Ovary (tissue), 9 donors: ENCODE data around the gene EPOP. TPM values are rescaled to one million over a fixed set of nuclear protein-coding genes. Genes with fewer than 3 reads are reported as not detected.

ENCODE experiments used
- DNase-seq, 5 donors: peaks; one replicate each; pipeline ENCODE4 v3.0.0-alpha.2; 2019 to 2020
- H3K27ac ChIP-seq, 2 donors: fragments of 200-600 bp; one replicate each; pipeline versions ENCODE4 v1.5.1 to v1.8.0; 2019 to 2022
- H3K27me3 ChIP-seq: fragments of 200-600 bp; one replicate; pipeline ENCODE4 v1.8.0; 2022
- H3K36me3 ChIP-seq: fragments of 200-600 bp; sonication (generic); one replicate; pipeline ENCODE4 v1.5.1; 2019
- H3K4me1 ChIP-seq: one replicate; pipeline ENCODE4 v1.8.1; 2013; ENCODE audit warnings: mild to moderate bottlenecking, moderate library complexity; ENCODE audit not compliant: insufficient read depth
- H3K4me3 ChIP-seq: fragments of 200-600 bp; sonication (generic); one replicate; pipeline ENCODE4 v1.5.1; 2017
- H3K9me3 ChIP-seq, 2 donors: fragments of 200-600 bp in 1 of 2; sonication (generic) in 1 of 2; one replicate each; pipeline versions ENCODE4 v1.5.1 to v1.8.1; 2013 to 2019; ENCODE audit warnings: mild to moderate bottlenecking in 1 of 2, moderate library complexity in 1 of 2
- EP300 ChIP-seq: sonication (generic); formaldehyde crosslinking; IDR thresholded peaks from one replicate; pipeline ENCODE4 v1.6.1; 2017; ENCODE audit warnings: antibody characterized with exemption
- POLR2A ChIP-seq: fragments of 450-650 bp; IDR thresholded peaks from one replicate; pipeline ENCODE4 v1.6.1; 2017; ENCODE audit warnings: antibody characterized with exemption, mild to moderate bottlenecking, moderate library complexity
- WGBS, 3 donors: extraction: QIAGEN DNeasy Blood & Tissue Kit in 1 of 3; methylation state at CpG; one replicate each; pipeline versions ENCODE4 v1.1.5 to v1.1.7; 2013 to 2017; 5-methylcytosine and 5-hydroxymethylcytosine counted together
- intact Hi-C, 4 donors: fragments of 100-400 bp; cut with DNase I; formaldehyde crosslinking; loops; one replicate each; pipeline versions ENCODE4 v1.11.0 to v1.15.1; 2022 to 2023
- polyA plus RNA-seq, 2 donors: library from polyadenylated mRNA; stranded (reverse); fragments of 200-250 nt in 1 of 2; fragments of 350-450 nt in 1 of 2; fragmentation: Illumina TruSeq in 1 of 2; extraction: RNeasy Lipid Tissue Mini Kit (QIAGEN cat#74804) in 1 of 2; gene quantifications; one replicate each; pipeline ENCODE4 v1.2.3, GENCODE V29; 2013 to 2014
- total RNA-seq, 7 donors: library from RNA; depleted of rRNA in 2 of 7; stranded (reverse); fragments of >200 nt in 2 of 7; fragmentation: NEBNext Ultra II Directional in 3 of 7; extraction: Animal tissue kit (Norgen Biotek cat#: 25700) in 3 of 7; gene quantifications; one replicate each; pipeline versions ENCODE4 v1.1.0 to v1.2.4, GENCODE V29; 2016 to 2023
- TF ChIP-seq, protein P1 (sequence below), 3 donors: fragments of 450-650 bp in 2 of 3; fragments of 200-600 bp in 1 of 3; IDR thresholded peaks; one replicate each; pipeline versions ENCODE4 v1.5.1 to v1.8.0; 2016 to 2022; ENCODE audit warnings: antibody characterized with exemption in 3 of 3, mild to moderate bottlenecking in 1 of 3
- donor health status: DM: no; HTN: no; CAD: no; lungs with moderate emphysema.
- donor health status: DM: no; HTN: no; CAD: no.
- donor health status: Bipolar disorder and iron deficiency.
- donor health status: DM: yes; HTN: yes; CAD: no.
- donor health status: DM: no; HTN: no; CAD: no.
- donor health status: DM: yes; HTN: yes; CAD: no.

EPOP gene
- total and polyA plus RNA-seq, 9 donors = 0.50 to 1.7 (median 0.84) TPM

DNA sequence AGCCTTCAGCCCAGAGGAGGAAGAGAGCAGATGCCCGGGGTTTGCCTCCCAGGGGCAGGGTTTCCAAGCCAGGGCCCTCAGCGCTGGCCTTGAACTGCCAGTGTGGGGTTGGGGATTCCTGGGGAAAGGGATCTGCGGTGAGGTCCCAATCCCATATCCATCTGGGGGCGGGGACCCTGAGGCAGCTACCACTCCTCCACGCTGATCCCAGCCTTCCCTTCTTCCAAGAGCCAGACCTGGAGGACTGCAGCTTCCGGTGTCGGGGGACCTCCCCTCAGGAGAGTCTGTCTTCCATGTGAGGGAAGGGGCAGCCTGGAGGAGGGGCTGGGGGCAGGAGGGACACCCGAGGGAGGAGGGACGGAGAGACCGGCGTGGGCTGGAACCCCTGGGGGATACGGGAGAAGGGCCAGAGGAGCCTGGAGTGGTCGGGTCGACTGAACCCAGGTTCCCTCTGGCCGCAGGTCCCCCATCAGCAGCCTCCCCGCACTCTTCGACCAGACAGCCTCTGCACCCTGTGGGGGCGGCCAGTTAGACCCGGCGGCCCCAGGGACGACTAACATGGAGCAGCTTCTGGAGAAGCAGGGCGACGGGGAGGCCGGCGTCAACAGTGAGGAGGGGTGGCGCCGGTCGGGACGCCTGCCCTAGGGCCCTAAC is 44.7 kb upstream of the EPOP start:
- Histone ChIP-seq H3K9me3 (no peaks in the 10 kb centered on the region), H3K36me3 (no peaks in the 10 kb centered on the region), H3K27ac (no peak overlapping the region), H3K4me1 (no peaks in the 10 kb centered on the region), H3K27me3 (no peaks in the 10 kb centered on the region), H3K4me3 (no peak overlapping the region)
- 67 to 77% (median 68%) methylated on average over 29 of the region's 29 CpGs for WGBS, 3 donors
- no peak for DNase-seq
- TF ChIP-seq, protein P1, sequence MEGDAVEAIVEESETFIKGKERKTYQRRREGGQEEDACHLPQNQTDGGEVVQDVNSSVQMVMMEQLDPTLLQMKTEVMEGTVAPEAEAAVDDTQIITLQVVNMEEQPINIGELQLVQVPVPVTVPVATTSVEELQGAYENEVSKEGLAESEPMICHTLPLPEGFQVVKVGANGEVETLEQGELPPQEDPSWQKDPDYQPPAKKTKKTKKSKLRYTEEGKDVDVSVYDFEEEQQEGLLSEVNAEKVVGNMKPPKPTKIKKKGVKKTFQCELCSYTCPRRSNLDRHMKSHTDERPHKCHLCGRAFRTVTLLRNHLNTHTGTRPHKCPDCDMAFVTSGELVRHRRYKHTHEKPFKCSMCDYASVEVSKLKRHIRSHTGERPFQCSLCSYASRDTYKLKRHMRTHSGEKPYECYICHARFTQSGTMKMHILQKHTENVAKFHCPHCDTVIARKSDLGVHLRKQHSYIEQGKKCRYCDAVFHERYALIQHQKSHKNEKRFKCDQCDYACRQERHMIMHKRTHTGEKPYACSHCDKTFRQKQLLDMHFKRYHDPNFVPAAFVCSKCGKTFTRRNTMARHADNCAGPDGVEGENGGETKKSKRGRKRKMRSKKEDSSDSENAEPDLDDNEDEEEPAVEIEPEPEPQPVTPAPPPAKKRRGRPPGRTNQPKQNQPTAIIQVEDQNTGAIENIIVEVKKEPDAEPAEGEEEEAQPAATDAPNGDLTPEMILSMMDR (IDR thresholded peaks at IDR 0.05) = no peak
- TF ChIP-seq EP300 (no peak), POLR2A (no peak)
- intact Hi-C loops = no loop called here

DNA sequence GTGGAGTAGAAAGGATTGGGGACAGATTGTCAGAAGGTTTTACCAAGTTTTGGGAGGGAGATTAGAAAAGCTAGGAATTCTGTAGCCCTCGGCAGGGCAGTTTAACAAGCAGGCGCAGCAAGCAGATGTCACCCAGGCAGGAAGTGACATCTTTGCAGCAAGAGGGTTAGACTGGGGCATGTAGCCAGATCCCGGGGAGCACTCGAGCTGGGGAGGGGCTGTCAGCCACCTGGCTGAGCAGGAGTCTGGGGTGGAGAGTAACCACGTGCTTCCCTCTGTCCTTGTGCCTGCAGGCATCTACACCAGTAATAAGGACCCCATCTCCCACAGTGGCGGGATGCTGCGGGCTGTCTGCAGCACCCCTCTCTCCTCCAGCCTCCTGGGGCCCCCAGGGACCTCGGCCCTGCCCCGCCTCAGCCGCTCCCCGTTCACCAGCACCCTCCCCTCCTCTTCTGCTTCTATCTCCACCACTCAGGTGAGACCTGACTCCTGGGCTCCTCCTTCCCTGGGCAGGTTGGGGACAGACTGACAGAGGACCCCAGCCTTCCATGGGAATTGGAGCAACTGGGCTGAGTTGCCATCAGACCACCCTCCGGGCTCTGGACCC is 42.5 kb upstream of the EPOP start:
- no peaks in the 10 kb centered on the region for H3K4me1 ChIP-seq

DNA sequence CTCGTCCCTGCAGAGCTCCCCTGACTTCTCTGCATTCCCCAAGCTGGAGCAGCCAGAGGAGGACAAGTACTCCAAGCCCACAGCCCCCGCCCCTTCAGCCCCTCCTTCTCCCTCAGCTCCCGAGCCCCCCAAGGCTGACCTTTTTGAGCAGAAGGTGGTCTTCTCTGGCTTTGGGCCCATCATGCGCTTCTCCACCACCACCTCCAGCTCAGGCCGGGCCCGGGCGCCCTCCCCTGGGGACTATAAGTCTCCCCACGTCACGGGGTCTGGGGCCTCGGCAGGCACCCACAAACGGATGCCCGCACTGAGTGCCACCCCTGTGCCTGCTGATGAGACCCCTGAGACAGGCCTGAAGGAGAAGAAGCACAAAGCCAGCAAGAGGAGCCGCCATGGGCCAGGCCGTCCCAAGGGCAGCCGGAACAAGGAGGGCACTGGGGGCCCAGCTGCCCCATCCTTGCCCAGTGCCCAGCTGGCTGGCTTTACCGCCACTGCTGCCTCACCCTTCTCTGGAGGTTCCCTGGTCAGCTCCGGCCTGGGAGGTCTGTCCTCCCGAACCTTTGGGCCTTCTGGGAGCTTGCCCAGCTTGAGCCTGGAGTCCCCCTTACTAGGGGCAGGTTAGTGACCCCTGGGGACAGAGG is 41.7 kb upstream of the EPOP start:
- Histone ChIP-seq H3K27ac (no peak overlapping the region), H3K27me3 (no peaks in the 10 kb centered on the region), H3K9me3 (no peaks in the 10 kb centered on the region), H3K4me3 (no peak overlapping the region), H3K36me3 (no peaks in the 10 kb centered on the region), H3K4me1 (no peaks in the 10 kb centered on the region)
- no peak for DNase-seq
- no peak for TF ChIP-seq EP300
- 84 to 90% (median 89%) methylated on average over 16 to 18 of the region's 18 CpGs for WGBS, 3 donors
- intact Hi-C loops = no loop called here

More for the DNA sequence above, 42.5 kb upstream of the EPOP start:
- intact Hi-C loops = no loop called here
- no peak for TF ChIP-seq EP300
- TF ChIP-seq POLR2A = no peak
- TF ChIP-seq, protein P1 (IDR thresholded peaks at IDR 0.05) = no peak
- no peak for DNase-seq
- no peaks in the 10 kb centered on the region for H3K9me3 ChIP-seq
- 76 to 79% (median 77%) methylated on average over 12 of the region's 12 CpGs for WGBS, 3 donors
- H3K27ac ChIP-seq = no peak overlapping the region
- no peaks in the 10 kb centered on the region for H3K36me3 ChIP-seq
- H3K27me3 ChIP-seq = no peaks in the 10 kb centered on the region
- H3K4me3 ChIP-seq = no peak overlapping the region

DNA sequence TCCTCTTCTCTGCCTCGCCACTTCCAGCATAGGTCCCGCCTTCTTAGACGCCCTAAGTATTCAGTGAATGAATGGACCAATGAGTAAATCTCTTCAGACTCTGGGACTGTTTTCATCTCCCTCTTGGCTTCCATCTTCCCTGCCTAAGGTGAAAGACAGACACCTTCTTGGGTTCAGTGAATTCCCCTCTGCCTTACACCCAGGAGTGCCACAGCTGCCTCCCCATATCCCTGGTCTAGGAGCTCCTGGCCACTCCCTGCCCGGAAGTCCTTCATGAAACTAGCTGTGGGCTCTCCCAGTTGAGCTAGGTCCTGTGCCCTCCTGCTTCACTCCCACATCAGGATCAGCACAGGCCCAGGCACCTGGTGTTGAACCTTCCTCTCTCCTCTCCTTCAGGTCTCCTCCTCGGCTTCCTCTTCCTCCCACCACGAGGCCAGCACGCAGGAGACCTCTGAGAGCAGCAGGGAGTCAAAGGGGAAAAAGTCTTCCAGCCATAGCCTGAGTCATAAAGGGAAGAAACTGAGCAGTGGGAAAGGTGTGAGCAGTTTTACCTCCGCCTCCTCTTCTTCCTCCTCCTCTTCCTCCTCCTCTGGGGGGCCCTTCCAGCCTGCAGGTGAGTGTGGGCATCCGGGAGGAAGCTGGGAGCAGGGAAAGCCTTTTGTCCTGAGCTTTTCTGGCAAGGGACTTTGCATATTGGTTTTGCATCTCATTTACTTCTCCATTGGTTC is 40.6 kb upstream of the EPOP start:
- WGBS, 3 donors = 81 to 87% (median 84%) methylated on average over 9 of the region's 9 CpGs

More for the DNA sequence above, 40.6 kb upstream of the EPOP start:
- no peak overlapping the region for H3K27ac ChIP-seq
- no peak overlapping the region for H3K4me3 ChIP-seq
- DNase-seq = no peak
- H3K36me3 ChIP-seq = no peaks in the 10 kb centered on the region
- no peaks in the 10 kb centered on the region for H3K9me3 ChIP-seq
- no peaks in the 10 kb centered on the region for H3K27me3 ChIP-seq
- H3K4me1 ChIP-seq = no peaks in the 10 kb centered on the region
- TF ChIP-seq, protein P1 (IDR thresholded peaks at IDR 0.05) = no peak
- no peak for TF ChIP-seq POLR2A
- TF ChIP-seq EP300 = no peak
- intact Hi-C loops = no loop called here
